GM21515 (cell line): ENCODE data around the gene ZER1.
A peak's percentile ranks its signal among the peaks of the same experiment; 100 is the strongest.
"Not testable (repeated sequence)": the region's sequence is repeated elsewhere in the genome, so short reads cannot be mapped to it uniquely, and the experiment has no call there.

Experiments used
- ATAC-seq: cut with Tn5 transposase; IDR thresholded peaks from one replicate; pipeline ENCODE4 v1.9.1; 2021; ENCODE audit not compliant: unreplicated experiment

Gene ZER1

GRCh38 chr9:128788445-128788844 is 16.7 kb upstream of the ZER1 start:
- ATAC-seq = no peak

GRCh38 chr9:128787659-128788058 is 15.9 kb upstream of the ZER1 start:
- ATAC-seq = no peak

GRCh38 chr9:128786681-128787601 is 15.2 kb upstream of the ZER1 start, which contains the start of gene TBC1D13:
TBC1D13 (plus strand) TSS chr9:128787253; CDS start chr9:128787354, 101 bp downstream.
- peak; percentile 85 for ATAC-seq

GRCh38 chr9:128785427-128785826 is 13.7 kb upstream of the ZER1 start:
- ATAC-seq = no peak

GRCh38 chr9:128782669-128783068 is 10.9 kb upstream of the ZER1 start:
- no peak for ATAC-seq

- no peak for ATAC-seq
These were observed 9.7 kb upstream of the ZER1 start for GRCh38 chr9:128781187-128782070.

- not testable (repeated sequence) for ATAC-seq
These were observed 8.4 kb upstream of the ZER1 start for GRCh38 chr9:128780093-128780492.

- no peak for ATAC-seq
These were observed 3.1 kb upstream of the ZER1 start for GRCh38 chr9:128774804-128775203.

- no peak for ATAC-seq
These were observed 1.3 kb upstream of the ZER1 start for GRCh38 chr9:128773049-128773448.

GRCh38 chr9:128771094-128771721 is 519 bp downstream of the ZER1 start:
- peak; percentile 29 for ATAC-seq

GRCh38 chr9:128770286-128771030 is 1.3 kb downstream of the ZER1 start:
- ATAC-seq = no peak

GRCh38 chr9:128768606-128769005 is 3.1 kb downstream of the ZER1 start:
- ATAC-seq = no peak

GRCh38 chr9:128765499-128765898 is 6.2 kb downstream of the ZER1 start:
- no peak for ATAC-seq

GRCh38 chr9:128764361-128764760 is 7.4 kb downstream of the ZER1 start:
- no peak for ATAC-seq

- ATAC-seq = no peak
These were observed 8.9 kb downstream of the ZER1 start for GRCh38 chr9:128762671-128763449.

GRCh38 chr9:128757602-128758001 is 14.1 kb downstream of the ZER1 start:
- ATAC-seq = no peak

GRCh38 chr9:128753627-128754026 is 18.1 kb downstream of the ZER1 start:
- no peak for ATAC-seq

GRCh38 chr9:128750926-128751595 is 20.7 kb downstream of the ZER1 start:
- no peak for ATAC-seq

GRCh38 chr9:128747241-128747640 is 24.5 kb downstream of the ZER1 start:
- no peak for ATAC-seq
